ENCODE data around the gene WDR27. TPM values are rescaled to one million over a fixed set of nuclear protein-coding genes. Genes with fewer than 3 reads are reported as not detected.

WDR27 gene
- total RNA-seq, 2 experiments from 2014 or later: 22.9 to 25.3 TPM

- no peak overlapping the region for H3K27ac Mint-ChIP-seq
- DNase-seq (no peak), ATAC-seq (no peak)
- peaks cover 2% of the 10 kb centered on the region for H3K9me3 Mint-ChIP-seq (ENCODE audit: insufficient read depth)
- H3K4me1 Mint-ChIP-seq (ENCODE audit: low read depth): no peaks in the 10 kb centered on the region
- no peaks in the 10 kb centered on the region for H3K36me3 Mint-ChIP-seq (ENCODE audit: low read depth)
- CTCF ChIA-PET: no interaction called here
- no peaks in the 10 kb centered on the region for H3K27me3 Mint-ChIP-seq (ENCODE audit: low read depth)
- H3K4me3 Mint-ChIP-seq: no peak overlapping the region
- POLR2A ChIA-PET: interaction anchor here (0.6 kb wide), 1 partner anchor 837 kb away, joined by 3 read pairs; no protein-coding TSS in a partner anchor
These were observed 276.0 kb downstream of the WDR27 start for GRCh38 chr6:169425628-169426370.

- Mint-ChIP-seq H3K4me3 (peak overlapping the region; percentile 28), H3K4me1 (ENCODE audit: low read depth) (no peaks in the 10 kb centered on the region), H3K27me3 (ENCODE audit: low read depth) (no peaks in the 10 kb centered on the region), H3K9me3 (ENCODE audit: insufficient read depth) (no peaks in the 10 kb centered on the region), H3K36me3 (ENCODE audit: low read depth) (no peaks in the 10 kb centered on the region), H3K27ac (no peak overlapping the region)
- no peak for DNase-seq
- ATAC-seq: no peak
- ChIA-PET CTCF (no interaction called here), POLR2A (no interaction called here)
These were observed 277.0 kb downstream of the WDR27 start for GRCh38 chr6:169424821-169425240.

- CTCF ChIA-PET: no interaction called here
- DNase-seq (no peak), ATAC-seq (no peak)
- Mint-ChIP-seq H3K4me3 (no peak overlapping the region), H3K9me3 (ENCODE audit: insufficient read depth) (no peaks in the 10 kb centered on the region), H3K36me3 (ENCODE audit: low read depth) (no peaks in the 10 kb centered on the region), H3K27me3 (ENCODE audit: low read depth) (no peaks in the 10 kb centered on the region), H3K4me1 (ENCODE audit: low read depth) (no peaks in the 10 kb centered on the region), H3K27ac (no peak overlapping the region)
- POLR2A ChIA-PET: no interaction called here
These were observed 277.6 kb downstream of the WDR27 start for GRCh38 chr6:169424149-169424804.

GRCh38 chr6:169421586-169422264 lies 280.1 kb downstream of the WDR27 start:
- Mint-ChIP-seq H3K27ac (no peak overlapping the region), H3K9me3 (ENCODE audit: insufficient read depth) (no peaks in the 10 kb centered on the region), H3K4me1 (ENCODE audit: low read depth) (no peaks in the 10 kb centered on the region), H3K27me3 (ENCODE audit: low read depth) (no peaks in the 10 kb centered on the region), H3K4me3 (no peak overlapping the region), H3K36me3 (ENCODE audit: low read depth) (no peaks in the 10 kb centered on the region)
- no peak for DNase-seq
- no peak for ATAC-seq
- POLR2A ChIA-PET: no interaction called here
- CTCF ChIA-PET: interaction anchor here (0.6 kb wide), 1 partner anchor 9 kb away, joined by 3 read pairs; no protein-coding TSS in a partner anchor

- Mint-ChIP-seq H3K4me3 (no peak overlapping the region), H3K27ac (no peak overlapping the region), H3K9me3 (ENCODE audit: insufficient read depth) (no peaks in the 10 kb centered on the region), H3K36me3 (ENCODE audit: low read depth) (no peaks in the 10 kb centered on the region), H3K4me1 (ENCODE audit: low read depth) (no peaks in the 10 kb centered on the region), H3K27me3 (ENCODE audit: low read depth) (no peaks in the 10 kb centered on the region)
- DNase-seq: peak; percentile 40
- ATAC-seq: no peak
- CTCF ChIA-PET: interaction anchor here (0.6 kb wide), 1 partner anchor 9 kb away, joined by 3 read pairs; no protein-coding TSS in a partner anchor
- POLR2A ChIA-PET: no interaction called here
These were observed 280.8 kb downstream of the WDR27 start for GRCh38 chr6:169420912-169421543.

- Mint-ChIP-seq H3K4me1 (ENCODE audit: low read depth) (no peaks in the 10 kb centered on the region), H3K27ac (no peak overlapping the region), H3K4me3 (no peak overlapping the region), H3K27me3 (ENCODE audit: low read depth) (no peaks in the 10 kb centered on the region), H3K9me3 (ENCODE audit: insufficient read depth) (peaks cover 8% of the 10 kb centered on the region), H3K36me3 (ENCODE audit: low read depth) (no peaks in the 10 kb centered on the region)
- no peak for DNase-seq
- ChIA-PET CTCF (no interaction called here), POLR2A (no interaction called here)
- no peak for ATAC-seq
These were observed 284.7 kb downstream of the WDR27 start for GRCh38 chr6:169417101-169417500.

GRCh38 chr6:169416249-169416648 lies 285.6 kb downstream of the WDR27 start:
- ChIA-PET CTCF (no interaction called here), POLR2A (no interaction called here)
- DNase-seq (no peak), ATAC-seq (no peak)
- no peak overlapping the region for H3K27ac Mint-ChIP-seq
- no peaks in the 10 kb centered on the region for H3K4me1 Mint-ChIP-seq (ENCODE audit: low read depth)
- H3K4me3 Mint-ChIP-seq: no peak overlapping the region
- no peaks in the 10 kb centered on the region for H3K27me3 Mint-ChIP-seq (ENCODE audit: low read depth)
- peaks cover 8% of the 10 kb centered on the region for H3K9me3 Mint-ChIP-seq (ENCODE audit: insufficient read depth)
- no peaks in the 10 kb centered on the region for H3K36me3 Mint-ChIP-seq (ENCODE audit: low read depth)

- Mint-ChIP-seq H3K27ac (no peak overlapping the region), H3K4me1 (ENCODE audit: low read depth) (no peaks in the 10 kb centered on the region), H3K27me3 (ENCODE audit: low read depth) (no peaks in the 10 kb centered on the region), H3K9me3 (ENCODE audit: insufficient read depth) (peaks cover 8% of the 10 kb centered on the region), H3K4me3 (no peak overlapping the region), H3K36me3 (ENCODE audit: low read depth) (no peaks in the 10 kb centered on the region)
- DNase-seq (no peak), ATAC-seq (no peak)
- ChIA-PET POLR2A (no interaction called here), CTCF (no interaction called here)
These were observed 286.6 kb downstream of the WDR27 start for GRCh38 chr6:169415179-169415578.

- Mint-ChIP-seq H3K27ac (no peak overlapping the region), H3K4me1 (ENCODE audit: low read depth) (no peaks in the 10 kb centered on the region), H3K27me3 (ENCODE audit: low read depth) (no peaks in the 10 kb centered on the region), H3K9me3 (ENCODE audit: insufficient read depth) (peaks cover 8% of the 10 kb centered on the region), H3K36me3 (ENCODE audit: low read depth) (no peaks in the 10 kb centered on the region), H3K4me3 (no peak overlapping the region)
- ChIA-PET CTCF (no interaction called here), POLR2A (no interaction called here)
- ATAC-seq (no peak), DNase-seq (no peak)
These were observed 290.1 kb downstream of the WDR27 start for GRCh38 chr6:169411722-169412121.

GRCh38 chr6:169411296-169411695 lies 290.5 kb downstream of the WDR27 start:
- H3K4me1 Mint-ChIP-seq (ENCODE audit: low read depth): no peaks in the 10 kb centered on the region
- ChIA-PET POLR2A (no interaction called here), CTCF (no interaction called here)
- ATAC-seq (no peak), DNase-seq (no peak)
- no peaks in the 10 kb centered on the region for H3K27me3 Mint-ChIP-seq (ENCODE audit: low read depth)
- no peak overlapping the region for H3K4me3 Mint-ChIP-seq
- H3K27ac Mint-ChIP-seq: no peak overlapping the region
- H3K9me3 Mint-ChIP-seq (ENCODE audit: insufficient read depth): peaks cover 8% of the 10 kb centered on the region
- no peaks in the 10 kb centered on the region for H3K36me3 Mint-ChIP-seq (ENCODE audit: low read depth)

- no peaks in the 10 kb centered on the region for H3K36me3 Mint-ChIP-seq (ENCODE audit: low read depth)
- H3K4me1 Mint-ChIP-seq (ENCODE audit: low read depth): no peaks in the 10 kb centered on the region
- peaks cover 4% of the 10 kb centered on the region for H3K9me3 Mint-ChIP-seq (ENCODE audit: insufficient read depth)
- H3K27me3 Mint-ChIP-seq (ENCODE audit: low read depth): peaks cover under 1% of the 10 kb centered on the region
- ChIA-PET POLR2A (no interaction called here), CTCF (no interaction called here)
- DNase-seq (no peak), ATAC-seq (no peak)
- H3K4me3 Mint-ChIP-seq: no peak overlapping the region
- H3K27ac Mint-ChIP-seq: no peak overlapping the region
These were observed 292.0 kb downstream of the WDR27 start for GRCh38 chr6:169409742-169410312.

GRCh38 chr6:169407325-169407724 lies 294.5 kb downstream of the WDR27 start:
- Mint-ChIP-seq H3K4me1 (ENCODE audit: low read depth) (no peaks in the 10 kb centered on the region), H3K36me3 (ENCODE audit: low read depth) (no peaks in the 10 kb centered on the region), H3K4me3 (no peak overlapping the region), H3K27ac (no peak overlapping the region), H3K27me3 (ENCODE audit: low read depth) (peaks cover 7% of the 10 kb centered on the region), H3K9me3 (ENCODE audit: insufficient read depth) (no peaks in the 10 kb centered on the region)
- DNase-seq (no peak), ATAC-seq (no peak)
- ChIA-PET CTCF (no interaction called here), POLR2A (no interaction called here)
